SW480 (cell line): ENCODE results near the gene HGFAC.

Source experiments
- DNase-seq: peaks from one replicate; pipeline ENCODE4 v3.0.0-alpha.2; 2016; ENCODE audit warnings: low spot score

Gene HGFAC

DNA sequence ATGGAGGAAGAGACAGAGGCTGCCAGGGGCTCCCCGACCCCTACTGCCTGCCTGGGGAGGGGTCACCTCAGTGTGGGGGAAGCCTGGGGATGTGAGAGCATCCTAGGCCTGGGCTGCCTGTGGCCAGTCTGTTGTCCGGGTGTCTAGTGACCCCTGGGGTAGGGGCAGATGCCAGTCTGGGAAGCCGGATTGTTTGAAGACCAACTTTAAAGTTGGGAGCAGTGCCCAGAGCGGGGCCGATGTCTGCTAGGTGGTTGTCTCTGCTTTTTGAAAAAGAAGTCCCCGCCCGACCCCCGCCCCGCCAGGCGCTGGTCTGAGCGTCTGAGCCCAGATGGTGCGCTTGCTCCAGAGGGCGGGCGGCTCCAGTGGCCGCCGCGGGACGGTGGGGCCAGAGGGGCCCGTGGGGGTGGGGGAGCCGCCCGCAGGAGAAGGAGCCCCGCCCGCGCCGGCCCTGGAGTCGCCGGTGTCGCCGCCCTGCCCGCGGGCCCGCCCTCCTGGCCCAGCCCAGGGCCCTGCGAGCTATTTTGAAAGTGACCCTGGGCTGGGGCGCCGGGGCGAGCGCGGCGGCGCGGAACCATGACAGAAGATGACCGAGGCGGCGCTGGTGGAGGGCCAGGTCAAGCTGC lies 21.1 kb downstream of the HGFAC start, which contains the start of gene DOK7:
Gene DOK7 (plus strand): TSS at position 517 of the 626 bp plus-strand sequence. CDS start 70 bp downstream, at position 587.
- no peak for DNase-seq

DNA sequence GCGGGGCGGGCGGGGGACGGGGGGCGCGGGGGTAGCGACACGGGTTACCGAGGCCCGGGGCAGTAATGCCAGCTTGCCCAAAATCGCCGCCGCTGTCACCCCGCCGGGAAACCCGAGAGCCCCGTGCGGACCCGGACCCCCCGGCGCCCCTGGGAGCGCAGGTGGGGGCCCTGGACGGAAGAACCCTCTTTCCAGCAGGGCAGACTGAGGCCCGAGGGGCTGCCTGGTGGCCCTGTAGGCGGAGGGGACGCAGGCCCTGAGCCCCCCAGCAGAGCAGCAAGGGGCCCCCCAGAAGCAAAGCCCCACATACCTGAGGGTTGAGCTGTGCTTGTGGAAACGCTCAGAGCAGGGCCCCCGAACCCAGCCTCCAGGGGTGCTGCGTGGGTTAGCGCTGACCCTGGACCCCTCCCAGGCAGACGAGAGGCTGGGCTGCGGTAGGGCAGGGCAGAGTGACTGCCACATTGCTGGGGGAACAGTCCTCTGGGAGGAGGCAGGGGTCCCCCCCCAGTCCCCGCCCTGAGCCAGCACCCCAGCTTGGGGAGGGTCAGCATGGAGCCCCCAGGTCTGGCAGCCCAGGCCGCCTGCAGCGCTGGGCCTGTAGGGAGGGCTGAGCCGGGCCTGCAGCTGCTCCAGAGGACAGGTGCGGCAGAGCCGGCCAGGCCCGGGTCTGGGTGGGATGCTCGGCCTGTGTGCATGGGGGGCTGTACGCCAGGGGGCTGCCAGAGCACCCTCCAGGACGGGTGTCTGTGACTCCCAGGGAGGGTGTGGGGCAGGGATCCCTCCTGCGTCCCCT lies 22.0 kb downstream of the HGFAC start:
- no peak for DNase-seq

DNA sequence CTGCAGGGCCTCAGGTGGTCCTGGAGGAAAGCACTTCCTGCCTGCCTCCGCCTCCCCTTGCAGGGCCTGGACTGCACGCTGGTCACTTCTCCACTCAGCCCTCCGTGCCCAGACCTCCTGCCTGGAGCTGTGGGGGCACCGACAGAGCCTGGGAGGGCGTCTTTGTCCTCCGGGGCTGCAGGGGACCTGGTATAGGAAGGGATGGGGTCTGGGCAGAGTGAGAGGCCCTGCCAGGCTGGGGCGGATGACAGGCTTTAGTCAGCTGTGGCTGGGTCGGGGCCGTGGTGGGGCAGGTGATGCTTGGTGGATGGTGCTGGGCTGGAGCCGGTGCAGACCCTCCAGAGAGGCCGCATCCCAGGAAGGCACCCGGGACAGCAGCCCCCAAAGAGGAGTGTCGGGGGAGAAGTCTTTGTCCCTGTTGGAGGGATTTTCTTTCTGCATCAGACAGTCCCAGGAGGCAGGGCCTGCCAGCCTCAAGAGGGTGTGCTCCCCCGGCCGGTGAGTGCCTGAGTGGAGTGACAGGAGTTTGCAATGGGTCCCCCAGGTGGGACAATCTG lies 22.7 kb downstream of the HGFAC start:
- no peak for DNase-seq

DNA sequence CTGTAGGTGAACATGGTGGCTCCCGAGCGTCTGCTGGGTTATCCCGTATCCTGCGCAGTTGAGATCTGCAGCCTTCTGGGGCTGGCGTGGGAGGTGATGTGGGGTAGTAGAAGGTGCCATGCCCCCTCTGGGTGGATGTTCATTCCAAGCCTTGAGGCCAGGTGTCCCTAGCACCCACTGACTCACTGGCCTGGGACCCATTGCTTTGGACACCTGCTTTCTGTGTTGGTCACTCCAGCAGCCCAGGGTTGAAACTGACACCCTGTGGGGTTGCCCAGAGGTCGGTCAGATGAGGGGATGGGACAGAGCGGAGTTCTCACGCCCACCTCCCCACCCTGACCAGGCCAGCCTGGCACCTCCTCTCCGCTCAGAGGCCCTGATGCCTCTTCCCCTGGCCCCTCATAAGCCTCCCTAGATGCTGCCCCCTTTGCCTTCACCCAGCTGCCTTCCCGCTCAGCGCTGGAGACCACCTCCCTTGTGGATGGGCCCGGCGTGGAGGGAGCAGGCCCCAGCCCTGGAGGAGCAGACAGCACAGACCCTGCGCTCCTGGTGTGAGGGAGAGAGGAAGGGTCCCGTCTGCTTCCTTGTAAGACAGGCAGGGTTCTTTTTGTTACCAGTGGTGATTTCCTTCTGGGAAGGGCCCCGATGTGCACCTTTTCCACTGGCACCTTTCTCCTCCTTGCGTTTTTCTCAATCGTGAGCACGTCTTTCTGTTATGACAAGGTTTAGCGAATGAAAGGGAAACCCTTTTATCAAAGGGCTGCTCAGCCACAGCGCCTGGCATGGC lies 23.3 kb downstream of the HGFAC start:
- no peak for DNase-seq

DNA sequence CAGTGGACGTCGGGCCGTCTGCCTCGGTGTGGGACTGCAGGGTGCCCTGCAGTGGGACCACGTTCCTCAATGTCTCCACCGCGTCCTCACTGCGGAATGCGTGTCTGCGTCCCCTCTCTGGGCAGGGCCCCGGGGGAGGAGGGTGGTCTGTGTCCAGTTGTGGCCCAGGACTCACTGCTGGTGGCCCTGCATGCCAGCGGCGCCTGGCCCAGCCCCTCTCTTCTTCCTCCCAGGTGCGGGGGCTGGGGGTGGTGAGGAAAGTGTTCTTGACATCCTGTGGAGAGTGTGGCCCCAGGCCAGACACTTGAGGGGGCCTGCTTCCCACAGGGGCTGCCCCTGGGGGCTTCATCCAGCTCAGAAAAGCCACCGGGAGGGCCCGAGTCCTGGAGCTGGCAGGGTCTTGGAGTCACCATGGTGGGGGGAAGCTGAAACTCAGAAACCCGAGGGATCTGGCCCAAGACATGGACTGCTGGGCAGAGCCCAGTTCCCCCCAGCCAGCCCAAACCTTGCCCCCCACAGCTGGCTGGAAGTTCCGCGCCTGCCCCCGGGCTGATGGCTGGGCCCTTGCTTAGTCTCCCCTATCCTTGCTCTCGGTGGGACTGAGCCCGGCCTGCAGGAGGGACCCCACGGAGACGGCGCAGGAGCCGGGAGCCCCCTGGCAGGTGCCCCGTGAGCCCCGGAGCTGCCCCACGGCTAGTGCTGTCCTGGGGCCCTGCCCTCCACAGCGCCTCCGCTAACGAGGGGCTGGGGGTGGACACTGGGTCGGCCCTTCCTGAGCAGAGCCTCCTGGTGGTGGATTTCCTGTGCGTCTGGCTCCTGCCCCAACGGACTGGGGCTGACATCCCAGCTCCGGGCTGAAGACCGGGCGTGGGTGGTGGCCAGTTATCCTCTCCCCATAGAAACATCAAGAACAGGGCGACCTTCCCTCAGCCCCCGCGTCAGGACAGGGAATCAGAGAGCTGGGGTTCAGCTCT lies 24.2 kb downstream of the HGFAC start:
- DNase-seq, result no peak

DNA sequence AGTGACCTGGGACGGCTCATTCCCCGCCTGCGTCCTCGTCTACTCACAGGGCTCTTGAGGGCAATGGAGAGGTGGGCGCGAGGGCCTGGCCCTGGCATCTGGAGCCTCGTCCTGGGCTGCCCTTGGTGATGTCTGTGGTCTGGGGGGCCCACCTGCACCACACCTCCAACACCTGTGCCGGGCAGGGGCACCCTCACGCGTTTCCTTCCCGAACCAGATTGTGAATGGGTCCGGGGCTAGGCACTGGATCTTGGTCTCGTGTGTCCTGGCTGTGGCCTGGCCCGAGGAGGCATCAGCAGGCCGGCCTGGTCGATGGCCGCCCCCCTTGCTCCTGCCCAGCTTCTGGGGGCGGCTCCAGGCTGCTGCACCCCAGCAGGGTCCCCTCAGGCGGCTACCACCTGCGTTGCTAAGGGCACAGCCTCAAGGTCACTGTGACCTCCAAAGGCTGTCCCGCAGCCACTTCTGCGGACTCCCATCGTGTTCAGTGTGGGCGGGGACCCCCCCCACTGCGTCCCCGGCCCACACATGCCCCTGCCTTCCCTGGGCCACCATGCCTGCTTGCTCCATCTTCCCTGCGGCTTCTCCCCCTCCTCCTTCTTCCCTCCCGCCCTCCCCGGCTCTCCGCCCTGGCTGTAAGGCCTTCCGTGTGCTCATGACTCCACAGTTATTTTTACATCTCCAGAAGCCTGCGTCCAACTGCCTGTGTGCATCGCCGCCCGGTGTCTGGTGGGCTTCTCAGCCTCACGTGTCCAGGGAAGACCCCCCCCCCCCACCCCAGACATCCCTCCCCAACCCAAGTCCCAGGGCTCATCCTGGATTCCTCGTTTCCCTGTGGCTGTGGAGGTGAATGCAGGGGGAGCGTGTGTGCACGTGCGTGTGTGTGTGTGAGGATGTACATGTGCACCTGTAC lies 25.2 kb downstream of the HGFAC start:
- DNase-seq, result no peak

DNA sequence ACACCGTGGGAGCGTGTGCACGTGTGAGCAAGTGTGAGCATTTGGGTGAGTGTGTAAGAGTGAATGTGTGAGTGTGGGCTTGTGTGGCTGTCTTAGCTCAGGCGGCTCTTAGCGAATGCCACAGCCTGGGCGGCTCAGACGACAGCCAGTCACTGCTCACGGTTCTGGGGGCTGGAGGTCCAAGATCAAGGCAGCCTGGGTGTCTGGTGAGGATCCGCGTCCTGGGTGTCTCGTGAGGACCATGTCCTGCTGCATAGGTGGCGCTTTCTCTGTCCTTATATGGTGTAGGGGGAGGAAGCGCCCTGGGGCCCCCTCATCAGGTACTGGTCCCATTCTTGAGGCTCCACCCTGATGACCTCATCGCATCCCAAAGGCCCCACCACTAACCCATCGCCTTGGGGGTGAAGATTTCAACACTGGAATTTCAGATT lies 25.8 kb downstream of the HGFAC start:
- DNase-seq, result no peak

DNA sequence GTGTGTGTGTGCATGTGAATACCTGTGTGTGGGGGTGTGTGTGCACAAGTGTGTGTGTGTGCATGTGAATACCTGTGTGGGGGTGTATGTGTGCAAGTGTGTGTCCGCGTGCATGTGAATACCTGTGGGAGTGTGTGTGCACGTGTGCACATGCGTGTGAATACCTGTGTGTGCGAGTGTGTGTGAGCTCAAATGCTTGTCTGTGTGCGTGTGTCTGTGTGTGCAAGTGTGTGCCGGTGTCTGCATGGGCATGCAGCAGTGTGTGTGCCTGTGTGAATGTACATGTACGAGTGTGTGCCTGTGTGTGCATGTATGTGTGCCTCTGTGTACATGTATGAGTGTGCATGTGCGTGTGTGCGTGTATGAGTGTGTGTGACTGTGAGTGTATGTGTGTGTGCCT lies 26.4 kb downstream of the HGFAC start:
- no peak for DNase-seq

DNA sequence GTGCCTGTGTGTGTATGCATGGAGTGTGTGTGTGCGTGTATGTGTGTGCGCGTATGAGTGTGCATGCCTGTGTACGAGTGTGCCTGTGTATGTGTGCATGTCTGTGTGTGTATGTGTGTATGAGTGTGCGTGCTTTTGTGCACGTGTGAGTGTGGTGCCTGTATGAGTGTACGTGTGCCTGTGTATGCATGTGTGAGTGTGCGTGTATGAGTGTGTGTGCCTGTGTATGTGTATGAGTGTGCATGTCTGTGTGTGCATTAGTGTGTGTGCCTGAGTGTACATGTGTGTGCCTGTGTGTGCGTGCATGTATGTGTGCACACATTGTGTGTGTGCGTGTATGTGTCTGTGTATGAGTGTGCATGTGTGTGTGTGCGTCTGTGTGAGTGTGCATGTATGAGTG lies 27.0 kb downstream of the HGFAC start:
- no peak for DNase-seq

DNA sequence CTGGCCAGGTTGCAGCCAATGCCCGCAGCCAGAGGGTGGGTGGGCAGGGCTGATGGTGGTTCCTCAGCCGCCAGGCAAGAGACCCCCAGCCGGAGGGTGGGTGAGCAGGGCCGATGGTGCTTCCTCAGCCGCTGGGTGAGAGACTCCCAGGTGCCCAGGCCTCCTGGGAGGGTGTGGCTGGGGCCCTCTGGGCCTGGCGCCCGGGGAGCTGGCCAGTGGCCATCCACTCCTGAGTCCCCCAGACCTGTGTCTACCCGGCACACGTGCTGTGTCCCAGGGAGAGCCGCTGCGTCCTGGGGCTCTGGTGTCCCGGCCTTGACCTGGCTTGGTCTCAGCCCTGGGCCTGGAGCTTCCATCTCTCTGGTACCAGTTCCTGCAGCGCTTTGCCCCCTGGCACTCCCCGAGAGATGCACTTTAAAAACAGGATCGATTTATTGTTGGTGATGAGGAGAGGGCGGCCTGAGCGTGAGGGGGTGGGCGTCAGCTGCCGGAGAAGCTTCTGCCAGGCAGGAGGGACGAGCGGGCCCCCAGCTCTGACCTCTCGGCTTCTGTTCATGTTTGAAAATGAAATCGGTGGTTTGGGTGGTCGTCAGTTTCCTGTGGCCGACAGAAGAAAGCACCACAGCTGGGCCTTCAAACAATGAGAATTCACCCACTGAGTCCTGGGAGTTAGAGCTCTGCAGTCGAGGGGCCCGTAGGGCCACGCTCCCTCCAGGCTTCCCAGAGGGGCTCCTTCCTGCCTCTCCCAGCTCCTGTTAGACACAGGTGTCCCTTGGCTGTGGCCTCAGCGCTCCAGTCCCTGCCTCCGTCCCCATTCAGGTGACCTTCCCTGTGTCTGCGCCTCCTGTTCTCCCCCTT lies 27.8 kb downstream of the HGFAC start:
- DNase-seq, result no peak

DNA sequence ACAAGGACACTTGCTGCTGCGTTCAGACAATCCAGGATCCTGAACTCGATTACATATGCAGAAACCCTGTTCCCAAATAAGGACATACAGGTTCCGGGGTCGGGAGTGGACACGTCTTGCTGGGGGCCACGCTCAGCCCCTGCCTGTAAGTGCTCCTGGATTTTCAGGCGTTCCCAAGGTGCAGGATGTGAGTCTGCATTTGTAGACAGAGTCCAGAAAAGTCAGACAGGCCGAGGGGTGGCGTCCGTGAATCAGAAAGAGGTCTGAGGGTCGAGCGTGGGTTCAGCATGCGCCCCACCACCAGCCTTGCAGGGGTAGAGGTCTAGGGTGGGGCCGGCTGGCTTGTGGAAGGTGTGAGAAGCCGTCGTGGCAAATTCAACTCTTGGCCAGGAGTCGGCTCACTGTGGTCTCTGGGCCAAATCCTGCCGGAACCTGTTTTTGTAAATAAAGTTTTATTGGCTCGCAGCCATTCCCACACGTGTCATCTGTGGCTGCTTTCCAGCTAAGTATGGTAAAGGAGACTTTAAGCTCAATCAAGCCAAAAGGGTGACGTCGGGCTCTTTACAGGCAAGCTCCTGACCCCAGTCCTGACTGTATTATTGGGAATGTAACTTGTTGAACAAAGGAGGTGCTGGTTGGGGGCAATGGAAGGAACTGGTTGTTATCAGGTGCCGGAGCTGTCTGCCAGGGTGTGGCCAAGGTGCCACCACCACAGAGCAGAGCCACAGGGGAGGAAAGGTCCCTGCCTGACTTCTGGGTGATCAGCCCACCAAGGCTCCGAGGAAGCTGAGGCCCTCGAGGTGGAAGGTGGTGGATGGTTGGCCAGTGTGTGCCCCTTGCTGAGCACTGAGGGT lies 28.7 kb downstream of the HGFAC start:
- DNase-seq, result no peak

DNA sequence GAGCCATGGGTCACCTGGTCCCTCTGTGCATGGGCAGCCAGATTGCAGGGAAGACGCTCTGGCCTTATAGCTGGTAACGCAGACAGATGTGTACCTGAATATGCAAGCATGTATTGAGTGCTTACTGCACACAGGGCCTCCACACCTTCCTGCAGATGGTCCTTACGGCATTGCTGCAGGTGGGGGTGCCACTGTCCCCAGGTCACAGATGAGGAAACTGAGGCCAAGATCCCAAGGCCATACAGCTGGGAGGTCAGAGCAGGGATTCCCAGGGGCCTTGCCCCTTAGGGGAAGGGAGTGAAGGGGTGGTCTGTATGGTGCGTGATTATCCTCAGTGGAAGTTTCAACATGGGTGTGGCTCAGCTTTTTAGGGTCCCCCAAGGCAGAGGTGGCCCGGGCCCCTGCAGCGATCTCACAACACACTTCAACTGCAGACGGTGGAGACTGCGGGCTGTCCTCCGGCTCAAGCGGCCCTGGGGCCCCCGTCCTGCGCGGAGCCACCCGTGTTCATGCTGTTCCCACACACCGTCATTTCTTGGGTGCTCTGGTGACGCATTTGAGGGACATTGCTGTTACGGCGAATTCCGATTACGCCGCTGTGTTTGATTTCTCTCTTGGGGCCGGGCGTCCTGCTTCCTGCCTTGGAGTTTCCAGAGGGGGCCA lies 29.5 kb downstream of the HGFAC start:
- no peak for DNase-seq

DNA sequence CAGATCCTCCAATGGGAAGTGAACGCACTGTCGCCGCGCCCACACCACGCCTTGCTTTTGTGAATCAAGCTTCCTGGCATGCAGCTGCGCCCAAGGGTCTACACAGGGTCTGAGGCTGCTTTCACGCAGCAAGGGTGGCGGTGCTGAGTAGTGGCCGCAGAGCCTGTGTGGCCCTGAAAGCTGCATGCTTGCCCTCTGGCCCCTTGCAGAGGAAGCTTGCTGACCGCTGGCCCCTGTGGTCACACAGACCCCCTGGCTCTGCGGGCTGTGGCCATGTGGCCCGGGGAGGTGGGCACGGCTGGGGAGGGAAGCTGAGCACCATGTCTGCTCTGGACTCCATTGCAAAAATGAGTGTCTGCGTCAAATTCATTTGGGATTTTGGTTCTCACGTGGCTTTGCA lies 30.1 kb downstream of the HGFAC start:
- DNase-seq, result no peak

DNA sequence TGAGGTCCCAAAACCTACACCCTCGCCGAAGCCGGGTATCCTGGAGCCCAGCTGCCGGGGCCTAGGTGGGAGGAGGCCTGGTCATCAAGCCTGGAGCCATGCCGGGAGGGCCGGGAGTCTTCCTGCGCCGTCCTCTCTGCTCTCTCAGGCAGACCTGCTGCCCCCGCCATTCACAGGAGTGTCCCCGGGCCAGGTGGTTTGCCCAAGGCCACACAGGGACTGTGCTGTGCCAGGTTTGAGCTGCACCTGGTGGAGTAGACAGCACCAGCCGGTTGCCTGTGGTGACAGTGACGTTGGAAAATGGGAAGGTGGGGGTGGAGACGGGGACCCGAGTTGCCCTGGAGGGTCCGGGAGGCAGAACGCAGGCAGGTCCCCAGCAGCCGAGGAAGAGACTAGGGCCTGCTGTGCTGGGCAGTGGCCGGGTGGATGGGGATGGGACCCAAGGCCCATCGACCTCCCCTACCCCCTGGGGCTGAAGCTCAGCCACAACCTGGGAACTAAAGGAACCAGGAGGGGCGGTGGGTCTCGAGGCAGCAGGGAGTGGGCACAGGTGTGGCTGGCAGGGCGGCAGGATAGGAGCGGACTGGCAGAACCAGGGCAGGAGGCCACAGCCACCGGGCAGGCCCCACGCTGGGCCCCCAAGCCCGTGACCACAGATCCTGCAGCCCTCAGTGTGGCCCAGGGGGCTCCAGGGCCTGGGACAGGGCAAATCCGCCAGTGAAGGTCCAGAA lies 30.8 kb downstream of the HGFAC start:
- DNase-seq, result no peak

DNA sequence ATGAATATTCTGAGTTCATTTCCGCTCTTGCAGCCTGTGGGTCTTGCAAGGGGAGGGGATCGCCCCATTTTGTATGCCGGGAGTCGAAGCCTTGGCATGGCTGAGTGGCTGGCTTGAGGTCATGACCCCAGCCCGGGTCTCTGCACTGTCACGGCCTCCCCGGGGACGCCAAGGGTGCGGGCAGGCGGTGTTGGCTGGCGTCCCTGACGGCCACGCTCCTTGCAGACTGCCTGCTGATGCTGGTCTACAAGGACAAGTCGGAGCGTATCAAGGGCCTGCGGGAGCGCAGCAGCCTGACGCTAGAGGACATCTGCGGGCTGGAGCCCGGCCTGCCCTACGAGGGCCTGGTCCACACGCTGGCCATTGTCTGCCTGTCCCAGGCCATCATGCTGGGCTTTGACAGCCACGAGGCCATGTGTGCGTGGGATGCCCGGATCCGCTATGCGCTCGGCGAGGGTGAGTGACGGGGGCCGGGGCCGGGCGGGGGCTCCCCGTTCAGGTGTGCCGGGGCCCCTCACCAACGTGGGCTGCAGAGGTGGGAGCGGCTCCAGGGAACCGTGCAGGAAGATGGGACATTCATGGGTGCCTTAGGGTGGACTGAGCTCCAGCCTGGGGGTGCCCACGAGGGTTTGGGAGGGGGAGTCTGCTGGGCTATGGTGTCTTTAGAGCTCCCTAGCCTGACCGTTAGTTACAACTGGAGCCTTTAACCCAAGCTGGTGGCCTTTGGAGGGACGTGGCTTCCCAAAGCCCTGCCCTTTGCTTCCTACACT lies 31.6 kb downstream of the HGFAC start:
- no peak for DNase-seq
